DND-41 (cell line): Measurements from ENCODE around the gene PHRF1.

Source experiments
- ATAC-seq: fragments of 200-7000 bp; cut with Tn5 transposase; 3 replicates; pipeline ENCODE4 v1.9.1; 2021; ENCODE audit warnings: low read depth; ENCODE audit not compliant: insufficient read depth
- DNase-seq: peaks from one replicate; pipeline ENCODE4 v3.0.0-alpha.2; 2020
- H2AFZ ChIP-seq: 2 replicates; pipeline ENCODE4 v1.6.0; 2012; ENCODE audit warnings: low read depth, low read length
- H3K27ac ChIP-seq: 2 replicates; pipeline ENCODE4 v1.5.1; 2012; ENCODE audit warnings: low read length, inconsistent platforms
- H3K27me3 ChIP-seq: fragments of 200-600 bp; sonication (generic); 2 replicates; pipeline ENCODE4 v1.6.0; 2012; ENCODE audit warnings: low read length, mild to moderate bottlenecking, inconsistent platforms; ENCODE audit not compliant: insufficient read depth, poor library complexity
- H3K36me3 ChIP-seq: 2 replicates; pipeline ENCODE4 v1.5.1; 2012; ENCODE audit warnings: low read length, inconsistent platforms; ENCODE audit not compliant: insufficient read depth
- H3K4me1 ChIP-seq: 2 replicates; pipeline ENCODE4 v1.5.1; 2012; ENCODE audit warnings: mild to moderate bottlenecking, low read length; ENCODE audit not compliant: insufficient read depth
- H3K4me2 ChIP-seq: 2 replicates; pipeline ENCODE4 v1.6.0; 2012; ENCODE audit warnings: mild to moderate bottlenecking, moderate library complexity, low read length, inconsistent platforms; ENCODE audit not compliant: insufficient read depth
- H3K4me3 ChIP-seq, 2 experiments: fragments of 200-600 bp in 1 of 2; shearing (Covaris generic) in 1 of 2; 2 replicates each; pipeline ENCODE4 v1.5.1; 2012 to 2016; ENCODE audit warnings: inconsistent platforms in 2 of 2, low read length in 2 of 2, mild to moderate bottlenecking in 2 of 2, low read depth in 1 of 2, moderate library complexity in 1 of 2
- H3K79me2 ChIP-seq: 2 replicates; pipeline ENCODE4 v1.6.0; 2012; ENCODE audit warnings: low read length, inconsistent platforms; ENCODE audit not compliant: insufficient read depth
- H3K9ac ChIP-seq: 2 replicates; pipeline ENCODE4 v1.6.0; 2012; ENCODE audit warnings: low read depth, mild to moderate bottlenecking, inconsistent platforms, low read length, moderate library complexity
- H3K9me3 ChIP-seq: 2 replicates; pipeline ENCODE4 v1.5.1; 2012; ENCODE audit warnings: low read length, moderate library complexity, mild to moderate bottlenecking, inconsistent platforms; ENCODE audit not compliant: insufficient read depth, severe bottlenecking
- H4K20me1 ChIP-seq: 2 replicates; pipeline ENCODE4 v1.6.0; 2012; ENCODE audit warnings: low read length; ENCODE audit not compliant: insufficient read depth
- CTCF ChIP-seq: IDR thresholded peaks from 2 replicates; pipeline ENCODE4 v1.5.1; 2012; ENCODE audit warnings: borderline replicate concordance, low read length, moderate library complexity, mild to moderate bottlenecking; ENCODE audit not compliant: poor library complexity, severe bottlenecking; ENCODE audit errors: extremely low read depth
- EZH2 ChIP-seq: IDR thresholded peaks from 3 replicates; pipeline ENCODE4 v1.6.1; 2012; ENCODE audit warnings: borderline replicate concordance, low read depth, mild to moderate bottlenecking, moderate library complexity, low read length, inconsistent platforms; ENCODE audit not compliant: severe bottlenecking

The PHRF1 gene

GRCh38 chr11:637593-638521 lies 61.6 kb downstream of the PHRF1 start:
- Histone ChIP-seq H3K9me3 (no peaks in the 10 kb centered on the region), H3K4me2 (no peak overlapping the region), H3K9ac (no peak overlapping the region), H3K4me1 (no peaks in the 10 kb centered on the region), H3K4me3 (no peak overlapping the region), H3K27ac (no peak overlapping the region), H4K20me1 (peaks cover 15% of the 10 kb centered on the region), H2AFZ (no peak overlapping the region), H3K79me2 (no peaks in the 10 kb centered on the region), H3K36me3 (peaks cover 31% of the 10 kb centered on the region), H3K27me3 (no peaks in the 10 kb centered on the region)
- TF ChIP-seq EZH2, result no peak
- no peak for TF ChIP-seq CTCF
- ATAC-seq (no peak; the same call in 2 of the 3 replicates), DNase-seq (no peak)

GRCh38 chr11:638631-639331 lies 62.5 kb downstream of the PHRF1 start:
- H3K9ac ChIP-seq, result no peak overlapping the region
- no peak for ATAC-seq
- no peaks in the 10 kb centered on the region for H3K9me3 ChIP-seq
- no peaks in the 10 kb centered on the region for H3K79me2 ChIP-seq
- no peak for DNase-seq
- H2AFZ ChIP-seq, result no peak overlapping the region
- no peak for TF ChIP-seq EZH2
- no peak for TF ChIP-seq CTCF
- H3K27ac ChIP-seq, result no peak overlapping the region
- no peaks in the 10 kb centered on the region for H3K27me3 ChIP-seq
- no peaks in the 10 kb centered on the region for H3K4me1 ChIP-seq
- H3K36me3 ChIP-seq, result peaks cover 36% of the 10 kb centered on the region
- H4K20me1 ChIP-seq, result peaks cover 20% of the 10 kb centered on the region
- no peak overlapping the region for H3K4me3 ChIP-seq
- no peak overlapping the region for H3K4me2 ChIP-seq

GRCh38 chr11:639332-639955 lies 63.2 kb downstream of the PHRF1 start:
- no peak overlapping the region for H2AFZ ChIP-seq
- H3K9ac ChIP-seq, result no peak overlapping the region
- TF ChIP-seq EZH2, result no peak
- TF ChIP-seq CTCF, result no peak
- no peak overlapping the region for H3K27ac ChIP-seq
- peaks cover 23% of the 10 kb centered on the region for H4K20me1 ChIP-seq
- no peak for DNase-seq
- no peaks in the 10 kb centered on the region for H3K79me2 ChIP-seq
- H3K27me3 ChIP-seq, result no peaks in the 10 kb centered on the region
- H3K36me3 ChIP-seq, result peaks cover 43% of the 10 kb centered on the region
- no peaks in the 10 kb centered on the region for H3K9me3 ChIP-seq
- H3K4me1 ChIP-seq, result no peaks in the 10 kb centered on the region
- no peak for ATAC-seq
- no peak overlapping the region for H3K4me3 ChIP-seq
- no peak overlapping the region for H3K4me2 ChIP-seq
